Lung (tissue), 12 donors: ENCODE results near the gene NOP10. TPM values are rescaled to one million over a fixed set of nuclear protein-coding genes. Genes with fewer than 3 reads are reported as not detected.
A peak's percentile ranks its signal among the peaks of the same experiment; 100 is the strongest.

Source experiments
- ATAC-seq: fragments of 200-7000 bp; cut with Tn5 transposase; one replicate; pipeline ENCODE4 v1.9.1; 2020; ENCODE audit warnings: moderate number of reproducible peaks; ENCODE audit not compliant: insufficient read depth, low FRiP score
- DNase-seq, 3 donors: peaks; one replicate each; pipeline ENCODE4 v3.0.0-alpha.2; 2013 to 2017
- H3K27ac ChIP-seq, 2 donors: one replicate each; pipeline ENCODE4 v1.5.1; 2013; ENCODE audit warnings: mild to moderate bottlenecking in 2 of 2, moderate library complexity in 2 of 2, control low read depth in 1 of 2, inconsistent platforms in 1 of 2, low read depth in 1 of 2, low read length in 1 of 2
- H3K27me3 ChIP-seq, 3 donors: one replicate each; pipeline ENCODE4 v1.5.1; 2013; ENCODE audit warnings: low read length in 2 of 3; ENCODE audit not compliant: control insufficient read depth in 3 of 3, insufficient read depth in 3 of 3
- H3K36me3 ChIP-seq, 4 donors: one replicate each; pipeline ENCODE4 v1.5.1; 2013; ENCODE audit warnings: low read length in 4 of 4, mild to moderate bottlenecking in 1 of 4, moderate library complexity in 1 of 4; ENCODE audit not compliant: control insufficient read depth in 4 of 4, insufficient read depth in 4 of 4
- H3K4me1 ChIP-seq, 5 donors: one replicate each; pipeline ENCODE4 v1.5.1; 2013; ENCODE audit warnings: low read length in 5 of 5, mild to moderate bottlenecking in 2 of 5, moderate library complexity in 1 of 5; ENCODE audit not compliant: control insufficient read depth in 5 of 5, insufficient read depth in 5 of 5
- H3K4me3 ChIP-seq: one replicate; pipeline ENCODE4 v1.5.1; 2013; ENCODE audit warnings: mild to moderate bottlenecking, control low read depth, moderate library complexity
- H3K9ac ChIP-seq, 2 donors: one replicate each; pipeline ENCODE4 v1.5.1; 2013; ENCODE audit warnings: low read length in 2 of 2, control low read depth in 1 of 2; ENCODE audit not compliant: insufficient read depth in 1 of 2
- H3K9me3 ChIP-seq, 4 donors: one replicate each; pipeline ENCODE4 v1.5.1; 2013; ENCODE audit warnings: low read length in 3 of 4, mild to moderate bottlenecking in 1 of 4, moderate library complexity in 1 of 4; ENCODE audit not compliant: control insufficient read depth in 4 of 4, insufficient read depth in 3 of 4
- CTCF ChIP-seq: IDR thresholded peaks from 2 replicates; pipeline ENCODE4 v1.5.1; 2012; ENCODE audit warnings: mild to moderate bottlenecking; ENCODE audit errors: control extremely low read depth, extremely low read depth
- WGBS, 2 donors: extraction: QIAGEN DNeasy Blood & Tissue Kit; methylation state at CpG; one replicate each; pipeline ENCODE4 v1.1.7; 2013; 5-methylcytosine and 5-hydroxymethylcytosine counted together
- polyA plus RNA-seq, 2 donors: library from polyadenylated mRNA; stranded (reverse); fragments of 200-250 nt; gene quantifications; one replicate each; pipeline ENCODE4 v1.2.1, GENCODE V29; 2013
- total RNA-seq, 2 donors: library from RNA; depleted of rRNA in 1 of 2; stranded (reverse); fragments of >200 nt in 1 of 2; gene quantifications; one replicate each; pipeline ENCODE4 v1.2.1, GENCODE V29; 2014 to 2021
- donor health status: control.
- donor health status: control.
- donor health status: Bipolar disorder and iron deficiency.
- donor health status: healthy.
- donor health status: DM: yes; HTN: yes; CAD: no.

NOP10 gene
- total and polyA plus RNA-seq, 4 donors: 103 to 509 (median 233) TPM

- Histone ChIP-seq H3K9me3 (no peaks in the 10 kb centered on the region), H3K4me1 (peaks cover 3 to 11% (median 10%) of the 10 kb centered on the region in 5 donors), H3K4me3 (peak within 1 kb of the TSS; percentile 91), H3K36me3 (peaks cover 0 to 15% (median 4%) of the 10 kb centered on the region in 4 donors), H3K27ac (peak within 1 kb of the TSS; percentile 91 to 94), H3K27me3 (no peaks in the 10 kb centered on the region), H3K9ac (peak within 1 kb of the TSS; percentile 18 to 58)
- no peak for TF ChIP-seq CTCF
- peak; percentile 96 for ATAC-seq
- 0 to 1% methylated on average over 57 to 78 of the region's 78 CpGs for WGBS, 2 donors
- DNase-seq: peak; percentile 89 to 92 (median 90)
Observed at GRCh38 chr15:34337557-34338306, 5.2 kb downstream of the NOP10 start, which contains the start of gene SLC12A6. Gene SLC12A6 (minus strand): TSS chr15:34337781. CDS start chr15:34336680, 1,101 bp downstream.

GRCh38 chr15:34336991-34337556 lies 5.9 kb downstream of the NOP10 start:
- peaks cover 3 to 11% (median 8%) of the 10 kb centered on the region in 5 donors for H3K4me1 ChIP-seq
- H3K9ac ChIP-seq: peak overlapping the region; percentile 18 to 58
- DNase-seq: no peak
- ATAC-seq: no peak
- H3K27me3 ChIP-seq: no peaks in the 10 kb centered on the region
- peak overlapping the region; percentile 91 for H3K4me3 ChIP-seq
- peaks cover 0 to 15% (median 4%) of the 10 kb centered on the region in 4 donors for H3K36me3 ChIP-seq
- peak overlapping the region; percentile 91 to 94 for H3K27ac ChIP-seq
- no peak for TF ChIP-seq CTCF
- H3K9me3 ChIP-seq: no peaks in the 10 kb centered on the region
- WGBS, 2 donors: 1 to 2% methylated on average over 26 of the region's 26 CpGs

DNA sequence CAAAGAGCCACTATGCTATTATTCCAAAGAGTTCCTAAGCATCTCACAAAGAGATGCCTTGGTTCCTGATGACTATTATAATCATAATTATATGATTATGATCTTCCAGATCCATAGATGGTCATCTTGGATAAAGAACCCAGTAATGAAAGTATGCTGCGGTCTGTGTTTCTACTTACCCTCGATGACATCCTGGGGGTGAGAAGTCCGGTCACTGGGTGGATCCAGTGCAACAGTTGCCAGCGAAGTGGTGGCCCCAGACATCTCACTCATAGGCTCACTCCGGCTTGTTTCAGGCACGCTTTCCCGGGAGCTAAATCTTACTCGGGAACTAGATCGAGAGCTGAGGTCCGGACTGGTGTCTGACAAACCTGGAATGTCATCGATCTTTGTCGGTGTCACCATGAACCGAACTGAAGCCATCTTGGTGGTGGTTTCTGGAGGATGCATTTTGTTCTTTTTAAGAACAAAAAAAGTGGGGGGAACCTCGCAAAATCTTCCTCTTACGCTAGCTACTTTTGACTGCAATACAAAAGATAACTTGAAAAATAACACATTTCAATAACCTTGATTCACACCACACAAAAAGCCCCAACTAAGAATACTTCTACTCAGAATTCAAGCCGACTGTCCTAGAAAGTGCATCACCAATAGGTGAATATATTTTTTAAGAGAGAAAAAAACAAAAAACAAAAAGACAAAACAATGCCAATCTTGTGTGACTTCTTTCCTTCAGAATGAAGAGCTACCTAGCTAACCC lies 6.5 kb downstream of the NOP10 start:
- TF ChIP-seq CTCF: no peak
- Histone ChIP-seq H3K4me1 (peaks cover 3 to 10% (median 4%) of the 10 kb centered on the region in 5 donors), H3K9me3 (no peaks in the 10 kb centered on the region), H3K27me3 (no peaks in the 10 kb centered on the region), H3K27ac (peak overlapping the region; percentile 91 to 94), H3K9ac (no peak overlapping the region), H3K36me3 (peaks cover 0 to 11% (median 1%) of the 10 kb centered on the region in 4 donors), H3K4me3 (peak overlapping the region; percentile 91)
- no peak for DNase-seq
- no peak for ATAC-seq
- WGBS, 2 donors: 67 to 76% methylated on average over 16 of the region's 16 CpGs
